OCI-M2 (cell line): ENCODE measurements around the gene KXD1.

Experiments
- DNase-seq: peaks from one replicate; lab custom pipeline; 2025; ENCODE audit not compliant: unreplicated experiment; lab: John Stamatoyannopoulos, UW

Gene KXD1

GRCh38 chr19:18612051-18612771 lies 54.5 kb downstream of the KXD1 start:
- no peak for DNase-seq

GRCh38 chr19:18612772-18613588 lies 55.3 kb downstream of the KXD1 start, which contains the start of gene TMEM59L:
TMEM59L (plus strand) TSS chr19:18612870; CDS start chr19:18612959, 89 bp downstream.
- no peak for DNase-seq

GRCh38 chr19:18613589-18614234 lies 56.0 kb downstream of the KXD1 start:
- DNase-seq, result no peak

- no peak for DNase-seq
Measured at GRCh38 chr19:18616023-18616422, 58.4 kb downstream of the KXD1 start.

- DNase-seq, result no peak
Measured at GRCh38 chr19:18617562-18617961, 59.9 kb downstream of the KXD1 start.

GRCh38 chr19:18618236-18618635 lies 60.6 kb downstream of the KXD1 start:
- DNase-seq, result no peak
